ENCODE measurements around the gene ZNF296. TPM values are rescaled to one million over a fixed set of nuclear protein-coding genes. Genes with fewer than 3 reads are reported as not detected.
A peak's percentile ranks its signal among the peaks of the same experiment; 100 is the strongest.

ZNF296 gene
- total RNA-seq, 2 experiments from 2014 or later, result 13.5 to 31.4 TPM

- POLR2A ChIA-PET, result interaction anchor here (0.6 kb wide), 1 partner anchor 59 kb away, joined by 3 read pairs; no protein-coding TSS in a partner anchor
- peak overlapping the region; percentile 66 for H3K27ac ChIP-seq (ENCODE audit: low read depth, low read length, poor library complexity, severe bottlenecking)
- no peaks in the 10 kb centered on the region for H3K9me2 ChIP-seq (ENCODE audit: insufficient read depth, low read length)
- peaks cover 35% of the 10 kb centered on the region; the same call in 1 of the 2 replicates for H3K79me2 ChIP-seq (ENCODE audit: insufficient read depth, low read depth, low read length)
- H2AFZ ChIP-seq (ENCODE audit: low read length), result no peak overlapping the region
- peaks cover 5% of the 10 kb centered on the region for H3K36me3 ChIP-seq (ENCODE audit: insufficient read depth, low read length)
- no peaks in the 10 kb centered on the region for H3K9me3 ChIP-seq (ENCODE audit: low read length)
- CTCF ChIA-PET (ENCODE audit: unreplicated experiment), result no interaction called here
- DNase-seq (ENCODE audit: low spot score), result no peak
- H4K20me1 ChIP-seq (ENCODE audit: insufficient read depth, low read length), result 0 out of 2 replicates have a peak, but pooled peaks cover 7% of the 10 kb centered on the region
- TF ChIP-seq EZH2phosphoT487 (IDR thresholded peaks at IDR 0.05; ENCODE audit: borderline replicate concordance, low read depth, low read length) (no peak), CTCF (conservative IDR thresholded peaks at IDR 0.05; ENCODE audit: low read length) (no peak)
- H3K4me2 ChIP-seq (ENCODE audit: low read length), result peak overlapping the region; percentile 67
- H3K4me1 ChIP-seq (ENCODE audit: insufficient read depth, low read length, poor library complexity, severe bottlenecking), result peaks cover 55% of the 10 kb centered on the region
- peak overlapping the region; percentile 25 for H3K4me3 ChIP-seq (ENCODE audit: low read depth, low read length, poor library complexity, severe bottlenecking)
- BruUV-seq (replicated peaks), result no TSS peak
- intact Hi-C loops (cut with micrococcal nuclease; ENCODE audit: unreplicated experiment), result loop anchor here (1.0 kb wide), 1 partner anchor 26 kb away; no protein-coding TSS in a partner anchor
Measured at GRCh38 chr19:45118106-45118505, 41.8 kb upstream of the ZNF296 start.

- no peak overlapping the region for H3K4me3 ChIP-seq (ENCODE audit: low read depth, low read length, poor library complexity, severe bottlenecking)
- no peak overlapping the region for H2AFZ ChIP-seq (ENCODE audit: low read length)
- no peaks in the 10 kb centered on the region for H3K9me2 ChIP-seq (ENCODE audit: insufficient read depth, low read length)
- H3K9me3 ChIP-seq (ENCODE audit: low read length), result no peaks in the 10 kb centered on the region
- H3K36me3 ChIP-seq (ENCODE audit: insufficient read depth, low read length), result peaks cover 5% of the 10 kb centered on the region
- CTCF ChIA-PET (ENCODE audit: unreplicated experiment), result interaction anchor here (0.6 kb wide), 1 partner anchor 1759 kb away, joined by 3 read pairs; no protein-coding TSS in a partner anchor
- POLR2A ChIA-PET, result no interaction called here
- H4K20me1 ChIP-seq (ENCODE audit: insufficient read depth, low read length), result 0 out of 2 replicates have a peak, but pooled peaks cover 7% of the 10 kb centered on the region
- peaks cover 55% of the 10 kb centered on the region for H3K4me1 ChIP-seq (ENCODE audit: insufficient read depth, low read length, poor library complexity, severe bottlenecking)
- peak overlapping the region; percentile 67; the same call in 1 of the 2 replicates for H3K4me2 ChIP-seq (ENCODE audit: low read length)
- DNase-seq (ENCODE audit: low spot score), result no peak
- H3K79me2 ChIP-seq (ENCODE audit: insufficient read depth, low read depth, low read length), result peaks cover 35% of the 10 kb centered on the region; the same call in 1 of the 2 replicates
- intact Hi-C loops (cut with micrococcal nuclease; ENCODE audit: unreplicated experiment), result loop anchor here (1.0 kb wide), 1 partner anchor 25 kb away; no protein-coding TSS in a partner anchor
- BruUV-seq (replicated peaks), result no TSS peak
- no peak for TF ChIP-seq CTCF (conservative IDR thresholded peaks at IDR 0.05; ENCODE audit: low read length)
- TF ChIP-seq EZH2phosphoT487 (IDR thresholded peaks at IDR 0.05; ENCODE audit: borderline replicate concordance, low read depth, low read length), result no peak
- H3K27ac ChIP-seq (ENCODE audit: low read depth, low read length, poor library complexity, severe bottlenecking), result peak overlapping the region; percentile 66
Measured at GRCh38 chr19:45117671-45118070, 41.4 kb upstream of the ZNF296 start.

- peak; percentile 50 for DNase-seq (ENCODE audit: low spot score)
- Histone ChIP-seq H3K79me2 (ENCODE audit: insufficient read depth, low read depth, low read length) (peaks cover 33% of the 10 kb centered on the region; the same call in 1 of the 2 replicates), H3K36me3 (ENCODE audit: insufficient read depth, low read length) (peaks cover 5% of the 10 kb centered on the region), H3K27ac (ENCODE audit: low read depth, low read length, poor library complexity, severe bottlenecking) (peak overlapping the region; percentile 66), H4K20me1 (ENCODE audit: insufficient read depth, low read length) (0 out of 2 replicates have a peak, but pooled peaks cover 7% of the 10 kb centered on the region), H3K9me2 (ENCODE audit: insufficient read depth, low read length) (no peaks in the 10 kb centered on the region), H2AFZ (ENCODE audit: low read length) (no peak overlapping the region), H3K4me3 (ENCODE audit: low read depth, low read length, poor library complexity, severe bottlenecking) (no peak overlapping the region), H3K4me1 (ENCODE audit: insufficient read depth, low read length, poor library complexity, severe bottlenecking) (peaks cover 55% of the 10 kb centered on the region), H3K9me3 (ENCODE audit: low read length) (no peaks in the 10 kb centered on the region), H3K4me2 (ENCODE audit: low read length) (peak overlapping the region; percentile 67)
- ChIA-PET CTCF (ENCODE audit: unreplicated experiment) (interaction anchor here (0.6 kb wide), 1 partner anchor 1760 kb away, joined by 3 read pairs; no protein-coding TSS in a partner anchor), POLR2A (no interaction called here)
- intact Hi-C loops (cut with micrococcal nuclease; ENCODE audit: unreplicated experiment), result no loop called here
- TF ChIP-seq CTCF (conservative IDR thresholded peaks at IDR 0.05; ENCODE audit: low read length) (no peak), EZH2phosphoT487 (IDR thresholded peaks at IDR 0.05; ENCODE audit: borderline replicate concordance, low read depth, low read length) (no peak)
- no TSS peak for BruUV-seq (replicated peaks)
Measured at GRCh38 chr19:45117167-45117594, 40.9 kb upstream of the ZNF296 start.

Data from OCI-LY7 (cell line).